Esophagus muscularis mucosa (tissue), 4 donors: ENCODE results near the gene PRKACB. TPM values are rescaled to one million over a fixed set of nuclear protein-coding genes. Genes with fewer than 3 reads are reported as not detected.

ENCODE experiments used
- DNase-seq: peaks from one replicate; pipeline ENCODE4 v3.0.0-alpha.2; 2017; ENCODE audit errors: extremely low spot score
- H3K27ac ChIP-seq, 4 donors: fragments of 200-600 bp; sonication (generic); replicated peaks in 1 of 4; 1 replicate in 3 of 4; 2 replicates in 1 of 4; pipeline ENCODE4 v1.5.1; 2016 to 2019; ENCODE audit warnings: mild to moderate bottlenecking in 1 of 4
- H3K27me3 ChIP-seq, 4 donors: fragments of 200-600 bp; sonication (generic); one replicate each; pipeline versions ENCODE4 v1.5.1 to v1.6.0; 2016 to 2019
- H3K36me3 ChIP-seq, 4 donors: fragments of 200-600 bp; sonication (generic); one replicate each; pipeline ENCODE4 v1.5.1; 2016 to 2019
- H3K4me1 ChIP-seq, 4 donors: fragments of 200-600 bp; sonication (generic); one replicate each; pipeline ENCODE4 v1.5.1; 2016 to 2019
- H3K4me3 ChIP-seq, 4 donors: fragments of 200-600 bp; sonication (generic); 1 replicate in 2 of 4; 2 replicates in 2 of 4; pipeline ENCODE4 v1.5.1; 2016 to 2019; ENCODE audit warnings: mild to moderate bottlenecking in 4 of 4, moderate library complexity in 1 of 4
- H3K9me3 ChIP-seq, 4 donors: fragments of 200-600 bp; sonication (generic); 1 replicate in 3 of 4; 2 replicates in 1 of 4; pipeline ENCODE4 v1.5.1; 2016 to 2019
- CTCF ChIP-seq, 3 experiments: fragments of 200-600 bp in 2 of 3; fragments of 450-650 bp in 1 of 3; sonication (generic) in 2 of 3; IDR thresholded peaks; one replicate each; pipeline ENCODE4 v1.5.1; 2017 to 2019; ENCODE audit warnings: antibody characterized with exemption in 3 of 3, mild to moderate bottlenecking in 2 of 3, moderate library complexity in 1 of 3
- EP300 ChIP-seq: sonication (generic); formaldehyde crosslinking; IDR thresholded peaks from one replicate; pipeline ENCODE4 v1.6.1; 2017; ENCODE audit warnings: antibody characterized with exemption
- POLR2A ChIP-seq: fragments of 450-650 bp; IDR thresholded peaks from one replicate; pipeline ENCODE4 v1.6.1; 2017; ENCODE audit warnings: antibody characterized with exemption, moderate library complexity, mild to moderate bottlenecking, low read depth
- POLR2AphosphoS5 ChIP-seq, 2 donors: sonication (generic); formaldehyde crosslinking; IDR thresholded peaks; one replicate each; pipeline ENCODE4 v1.6.1; 2017; ENCODE audit warnings: antibody characterized with exemption in 2 of 2
- WGBS: methylation state at CpG from one replicate; pipeline ENCODE4 v1.1.5; 2018; 5-methylcytosine and 5-hydroxymethylcytosine counted together
- intact Hi-C: fragments of 100-400 bp; cut with DNase I; formaldehyde crosslinking; loops from one replicate; pipeline ENCODE4 v1.15.1; 2023
- total RNA-seq, 4 donors: library from RNA; depleted of rRNA; stranded (reverse); fragments of >200 nt; gene quantifications; one replicate each; pipeline versions ENCODE4 v1.1.0 to v1.2.1, GENCODE V29; 2016

PRKACB gene
- total RNA-seq, 4 donors from 2014 or later: 44.4 to 59.4 (median 52.3) TPM

- no peak overlapping the region for H3K27ac ChIP-seq
- intact Hi-C loops: no loop called here
- H3K4me1 ChIP-seq: no peaks in the 10 kb centered on the region
- no peaks in the 10 kb centered on the region for H3K36me3 ChIP-seq
- no peaks in the 10 kb centered on the region for H3K27me3 ChIP-seq
- TF ChIP-seq CTCF (IDR thresholded peaks at IDR 0.05) (no peak), POLR2AphosphoS5 (IDR thresholded peaks at IDR 0.05) (no peak), POLR2A (no peak), EP300 (no peak)
- peaks cover 0 to 12% (median 2%) of the 10 kb centered on the region in 4 donors for H3K9me3 ChIP-seq
- 92% methylated on average over 11 of the region's 11 CpGs for WGBS
- no peak overlapping the region for H3K4me3 ChIP-seq
- no peak for DNase-seq
Measured at GRCh38 chr1:84247425-84248220, 103.6 kb downstream of the PRKACB start.

- H3K9me3 ChIP-seq: peaks cover 0 to 12% (median 2%) of the 10 kb centered on the region in 4 donors
- H3K27ac ChIP-seq: no peak overlapping the region
- peaks cover 0 to 13% (median 10%) of the 10 kb centered on the region in 4 donors for H3K4me1 ChIP-seq
- TF ChIP-seq EP300 (no peak), CTCF (IDR thresholded peaks at IDR 0.05) (no peak), POLR2AphosphoS5 (IDR thresholded peaks at IDR 0.05) (no peak), POLR2A (no peak)
- WGBS: 88% methylated on average over 2 of the region's 2 CpGs
- H3K36me3 ChIP-seq: no peaks in the 10 kb centered on the region
- DNase-seq: no peak
- no peak overlapping the region for H3K4me3 ChIP-seq
- H3K27me3 ChIP-seq: no peaks in the 10 kb centered on the region
- intact Hi-C loops: no loop called here
Measured at GRCh38 chr1:84250668-84251067, 106.6 kb downstream of the PRKACB start.

GRCh38 chr1:84253036-84253435 lies 109.0 kb downstream of the PRKACB start:
- H3K9me3 ChIP-seq: peaks cover 0 to 12% (median 2%) of the 10 kb centered on the region in 4 donors
- H3K4me3 ChIP-seq: no peak overlapping the region
- no peaks in the 10 kb centered on the region for H3K27me3 ChIP-seq
- no peaks in the 10 kb centered on the region for H3K36me3 ChIP-seq
- intact Hi-C loops: no loop called here
- TF ChIP-seq POLR2AphosphoS5 (IDR thresholded peaks at IDR 0.05) (no peak), POLR2A (no peak), EP300 (no peak), CTCF (IDR thresholded peaks at IDR 0.05) (no peak)
- no peak overlapping the region for H3K27ac ChIP-seq
- peaks cover 0 to 13% (median 10%) of the 10 kb centered on the region in 4 donors for H3K4me1 ChIP-seq
- WGBS: 73% methylated on average over 2 of the region's 2 CpGs
- DNase-seq: no peak

- Histone ChIP-seq H3K4me3 (no peak overlapping the region), H3K27ac (no peak overlapping the region), H3K9me3 (peaks cover 0 to 12% (median 2%) of the 10 kb centered on the region in 4 donors), H3K4me1 (peaks cover 0 to 13% (median 10%) of the 10 kb centered on the region in 4 donors), H3K27me3 (no peaks in the 10 kb centered on the region), H3K36me3 (no peaks in the 10 kb centered on the region)
- intact Hi-C loops: no loop called here
- TF ChIP-seq CTCF (IDR thresholded peaks at IDR 0.05): no peak
- TF ChIP-seq EP300: no peak
- no peak for TF ChIP-seq POLR2A
- no peak for TF ChIP-seq POLR2AphosphoS5 (IDR thresholded peaks at IDR 0.05)
- WGBS: 29% methylated on average over 4 of the region's 4 CpGs
- DNase-seq: no peak
Measured at GRCh38 chr1:84253891-84254290, 109.8 kb downstream of the PRKACB start.
